B cell (primary cell): ENCODE measurements around the gene GTSF1L. TPM values are rescaled to one million over a fixed set of nuclear protein-coding genes. Genes with fewer than 3 reads are reported as not detected.

Experiments used
- ATAC-seq: fragments of 200-7000 bp; cut with Tn5 transposase; one replicate; pipeline ENCODE4 v1.10.0; 2021; ENCODE audit warnings: low read depth, mild to moderate bottlenecking, moderate number of reproducible peaks, moderate library complexity
- CTCF ChIA-PET: fragments of 350-600 bp; sonication (Branson Sonifier 250); formaldehyde crosslinking; loops from one replicate; lab custom pipeline; 2021; ENCODE audit warnings: antibody characterized with exemption, inconsistent platforms; lab: Charles Lee
- POLR2A ChIA-PET: fragments of 350-600 bp; sonication (Branson Sonifier 250); formaldehyde crosslinking; loops from one replicate; lab custom pipeline; 2021; ENCODE audit warnings: antibody characterized with exemption; lab: Charles Lee
- DNase-seq: peaks from one replicate; pipeline ENCODE4 v3.0.0; 2013
- H2AFZ ChIP-seq: 2 replicates; pipeline ENCODE4 v1.6.1; 2012; ENCODE audit warnings: mild to moderate bottlenecking, low read depth, low read length; ENCODE audit not compliant: insufficient read depth, poor library complexity, severe bottlenecking
- H3K27ac ChIP-seq, 2 donors: 1 replicate in 1 of 2; 2 replicates in 1 of 2; pipeline ENCODE4 v1.5.1; 2012 to 2013; ENCODE audit warnings: low read length in 2 of 2, mild to moderate bottlenecking in 2 of 2, moderate library complexity in 1 of 2
- H3K27me3 ChIP-seq, 4 experiments: fragments of 200-600 bp in 1 of 4; sonication (generic) in 1 of 4; replicated peaks in 1 of 4; 1 replicate in 2 of 4; 2 replicates in 2 of 4; pipeline versions ENCODE4 v1.6.1 to v1.7.0; 2013 to 2016; ENCODE audit warnings: low read length in 3 of 4, mild to moderate bottlenecking in 2 of 4, mixed read lengths in 1 of 4, moderate library complexity in 1 of 4; ENCODE audit not compliant: insufficient read depth in 4 of 4, control insufficient read depth in 3 of 4; ENCODE audit errors: control extremely low read depth in 1 of 4
- H3K36me3 ChIP-seq, 2 experiments: replicated peaks in 1 of 2; 1 replicate in 1 of 2; 2 replicates in 1 of 2; pipeline versions ENCODE4 v1.6.1 to v1.7.1; 2013; ENCODE audit warnings: low read length in 1 of 2; ENCODE audit not compliant: insufficient read depth in 2 of 2, control insufficient read depth in 1 of 2; ENCODE audit errors: control extremely low read depth in 1 of 2, extremely low read depth in 1 of 2
- H3K4me1 ChIP-seq, 2 donors: fragments of 200-600 bp in 1 of 2; sonication (generic) in 1 of 2; 1 replicate in 1 of 2; 2 replicates in 1 of 2; pipeline versions ENCODE4 v1.5.1 to v1.6.1; 2013 to 2017; ENCODE audit warnings: low read length in 2 of 2; ENCODE audit not compliant: control insufficient read depth in 2 of 2, insufficient read depth in 2 of 2
- H3K4me2 ChIP-seq: replicated peaks from 2 replicates; pipeline ENCODE3; 2012; ENCODE audit warnings: mild to moderate bottlenecking, low read depth, low read length; ENCODE audit not compliant: poor library complexity, severe bottlenecking
- H3K4me3 ChIP-seq, 5 experiments: fragments of 200-600 bp in 1 of 5; sonication (generic) in 1 of 5; 1 replicate in 3 of 5; 2 replicates in 2 of 5; pipeline versions ENCODE4 v1.5.1 to v1.7.0; 2011 to 2016; ENCODE audit warnings: low read length in 4 of 5, mild to moderate bottlenecking in 4 of 5, low read depth in 2 of 5, control low read depth in 1 of 5, moderate library complexity in 1 of 5; ENCODE audit not compliant: insufficient read depth in 1 of 5; ENCODE audit errors: control extremely low read depth in 1 of 5, extremely low read depth in 1 of 5
- H3K79me2 ChIP-seq: fragments of 200-600 bp; sonication (generic); one replicate; pipeline ENCODE4 v1.6.0; 2016; ENCODE audit warnings: low read length; ENCODE audit not compliant: control insufficient read depth, insufficient read depth
- H3K9ac ChIP-seq: fragments of 200-600 bp; sonication (generic); 2 replicates; pipeline ENCODE4 v1.6.1; 2017; ENCODE audit warnings: mild to moderate bottlenecking, low read length, moderate library complexity
- H3K9me3 ChIP-seq, 3 donors: one replicate each; pipeline versions ENCODE4 v1.6.1 to v1.7.1; 2013; ENCODE audit warnings: low read length in 2 of 3; ENCODE audit not compliant: control insufficient read depth in 2 of 3, insufficient read depth in 1 of 3; ENCODE audit errors: control extremely low read depth in 1 of 3
- H4K20me1 ChIP-seq: 2 replicates; pipeline ENCODE4 v1.6.0; 2012; ENCODE audit warnings: mild to moderate bottlenecking, low read length; ENCODE audit not compliant: insufficient read depth, control insufficient read depth, poor library complexity, severe bottlenecking
- H3K27ac Mint-ChIP-seq: one replicate; pipeline ENCODE4 v1.8.0; 2021; ENCODE audit warnings: mixed read lengths
- H3K27me3 Mint-ChIP-seq: one replicate; pipeline ENCODE4 v1.8.0; 2021; ENCODE audit warnings: mixed read lengths
- H3K4me1 Mint-ChIP-seq: one replicate; pipeline ENCODE4 v1.8.0; 2021; ENCODE audit warnings: mixed read lengths
- H3K4me3 Mint-ChIP-seq: one replicate; pipeline ENCODE4 v1.8.0; 2021; ENCODE audit warnings: mixed read lengths
- H3K9me3 Mint-ChIP-seq: one replicate; pipeline ENCODE4 v1.8.0; 2022; ENCODE audit warnings: mixed read lengths; ENCODE audit not compliant: insufficient read depth
- EZH2 ChIP-seq: IDR thresholded peaks from 2 replicates; pipeline ENCODE4 v1.6.1; 2012; ENCODE audit warnings: borderline replicate concordance, low read depth, mild to moderate bottlenecking, moderate library complexity, low read length; ENCODE audit not compliant: insufficient read depth, poor library complexity, severe bottlenecking
- WGBS: methylation state at CpG from one replicate; pipeline ENCODE4 v1.1.5; 2013; ENCODE audit warnings: missing lambda C conversion rate; ENCODE audit not compliant: insufficient coverage; 5-methylcytosine and 5-hydroxymethylcytosine counted together
- intact Hi-C: fragments of 100-400 bp; cut with micrococcal nuclease; formaldehyde crosslinking; loops from one replicate; pipeline ENCODE4 v1.10.0; 2022
- polyA plus RNA-seq: library from polyadenylated mRNA; depleted of rRNA; stranded (reverse); fragments of >200 nt; gene quantifications from 2 replicates; pipeline ENCODE4 v1.2.3, GENCODE V29; 2012
- total RNA-seq, 2 donors: library from RNA; stranded (reverse); fragments of 120-200 nt in 1 of 2; gene quantifications; 1 replicate in 1 of 2; 2 replicates in 1 of 2; pipeline versions ENCODE4 v1.2.3 to v1.2.4, GENCODE V29; 2013 to 2022
- TF ChIP-seq, protein P1 (sequence below): fragments of 200-600 bp; IDR thresholded peaks from one replicate; pipeline ENCODE4 v1.8.0; 2022; ENCODE audit warnings: antibody characterized with exemption, mild to moderate bottlenecking

The GTSF1L gene
- total and polyA plus RNA-seq, 2 donors (not counting 1 experiment from before 2014, with no cell fraction given), result 0.84 to 1.5 TPM

DNA sequence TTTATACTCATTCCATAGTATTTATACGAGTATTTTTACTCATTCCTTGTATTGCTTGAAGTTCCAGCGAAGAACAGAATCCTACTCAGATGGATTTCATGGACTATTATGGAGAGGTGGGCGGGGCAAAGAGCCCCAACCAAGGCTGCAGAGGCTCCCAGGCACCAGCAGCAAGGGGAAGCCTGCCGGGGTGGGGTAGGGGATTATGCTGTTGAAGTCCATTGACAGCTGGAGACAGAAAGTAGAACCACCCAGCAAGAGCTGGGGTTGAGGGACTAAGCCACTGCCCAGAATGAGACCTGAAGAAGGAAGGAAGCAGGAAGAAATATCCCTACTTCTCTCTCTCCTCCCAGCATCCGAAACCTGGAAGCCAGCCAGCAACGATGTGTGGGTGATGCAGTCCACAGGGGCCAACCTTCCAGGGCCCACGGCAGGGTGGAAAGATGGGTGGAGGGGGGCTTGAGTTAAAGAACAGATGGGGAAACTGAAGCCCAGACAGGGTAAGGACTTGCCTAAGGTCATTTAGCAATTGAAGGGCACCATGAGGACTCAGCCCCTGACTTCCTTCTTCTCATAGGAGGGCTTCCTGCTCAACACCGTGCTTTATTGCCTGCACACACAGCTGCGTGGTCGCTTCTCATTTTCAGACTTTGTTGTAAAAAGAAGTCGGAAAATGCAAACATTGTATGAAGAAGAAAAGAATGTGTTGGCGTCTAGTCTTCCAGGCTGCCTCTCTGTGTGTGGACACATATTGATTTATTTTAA, 18.3 kb upstream of the GTSF1L start:
- Mint-ChIP-seq H3K27ac (no peak overlapping the region), H3K27me3 (no peaks in the 10 kb centered on the region), H3K4me1 (peaks cover 13% of the 10 kb centered on the region), H3K9me3 (no peaks in the 10 kb centered on the region), H3K4me3 (no peak overlapping the region)
- H3K36me3 ChIP-seq, result no peaks in the 10 kb centered on the region
- DNase-seq (no peak), ATAC-seq (no peak)
- peak overlapping the region; percentile 66 for H2AFZ ChIP-seq
- 38% methylated on average over 6 of the region's 12 CpGs for WGBS
- TF ChIP-seq, protein P1, sequence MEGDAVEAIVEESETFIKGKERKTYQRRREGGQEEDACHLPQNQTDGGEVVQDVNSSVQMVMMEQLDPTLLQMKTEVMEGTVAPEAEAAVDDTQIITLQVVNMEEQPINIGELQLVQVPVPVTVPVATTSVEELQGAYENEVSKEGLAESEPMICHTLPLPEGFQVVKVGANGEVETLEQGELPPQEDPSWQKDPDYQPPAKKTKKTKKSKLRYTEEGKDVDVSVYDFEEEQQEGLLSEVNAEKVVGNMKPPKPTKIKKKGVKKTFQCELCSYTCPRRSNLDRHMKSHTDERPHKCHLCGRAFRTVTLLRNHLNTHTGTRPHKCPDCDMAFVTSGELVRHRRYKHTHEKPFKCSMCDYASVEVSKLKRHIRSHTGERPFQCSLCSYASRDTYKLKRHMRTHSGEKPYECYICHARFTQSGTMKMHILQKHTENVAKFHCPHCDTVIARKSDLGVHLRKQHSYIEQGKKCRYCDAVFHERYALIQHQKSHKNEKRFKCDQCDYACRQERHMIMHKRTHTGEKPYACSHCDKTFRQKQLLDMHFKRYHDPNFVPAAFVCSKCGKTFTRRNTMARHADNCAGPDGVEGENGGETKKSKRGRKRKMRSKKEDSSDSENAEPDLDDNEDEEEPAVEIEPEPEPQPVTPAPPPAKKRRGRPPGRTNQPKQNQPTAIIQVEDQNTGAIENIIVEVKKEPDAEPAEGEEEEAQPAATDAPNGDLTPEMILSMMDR, result no peak
- no peak for TF ChIP-seq EZH2
- peaks cover 15 to 16% of the 10 kb centered on the region in 2 donors for H3K4me1 ChIP-seq
- ChIA-PET CTCF (interaction anchor here (1.1 kb wide), 1 partner anchor 12 kb away, joined by 3 read pairs; no protein-coding TSS in a partner anchor), POLR2A (interaction anchor here (0.7 kb wide), 1 partner anchor 23 kb away, joined by 5 read pairs; no protein-coding TSS in a partner anchor)
- H3K9me3 ChIP-seq, result no peaks in the 10 kb centered on the region
- peak overlapping the region; percentile 54 for H3K4me2 ChIP-seq
- no peak overlapping the region for H3K4me3 ChIP-seq
- intact Hi-C loops, result no loop called here
- H3K27me3 ChIP-seq, result no peaks in the 10 kb centered on the region
- H4K20me1 ChIP-seq, result no peaks in the 10 kb centered on the region
- peak overlapping the region; percentile 15 for H3K9ac ChIP-seq
- H3K27ac ChIP-seq, result no peak overlapping the region
- no peaks in the 10 kb centered on the region for H3K79me2 ChIP-seq

DNA sequence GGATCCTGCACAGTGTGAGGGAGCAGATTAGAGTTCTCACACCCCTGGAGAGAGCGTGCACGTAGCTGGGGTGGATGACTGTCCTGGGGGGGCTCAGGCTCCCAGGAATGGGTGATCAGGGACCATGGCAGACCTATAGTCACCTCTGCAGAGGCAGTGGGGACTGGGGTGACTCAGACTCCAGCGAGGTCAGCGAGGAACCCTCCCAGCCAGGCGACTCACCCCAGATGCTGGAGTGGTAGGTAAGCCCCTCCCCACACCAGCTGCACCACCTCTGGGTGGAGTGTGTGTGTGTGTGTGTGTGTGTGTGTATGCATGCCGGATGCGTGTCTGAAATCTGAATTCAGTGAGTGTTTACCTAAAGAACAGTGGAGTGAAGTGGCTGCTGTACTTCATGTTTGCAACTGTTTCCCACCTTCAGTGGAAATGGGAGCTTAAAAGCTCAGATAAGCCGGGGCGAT, 17.4 kb upstream of the GTSF1L start:
- Histone ChIP-seq H3K4me2 (no peak overlapping the region), H4K20me1 (no peaks in the 10 kb centered on the region), H2AFZ (no peak overlapping the region), H3K79me2 (no peaks in the 10 kb centered on the region), H3K36me3 (no peaks in the 10 kb centered on the region), H3K27me3 (no peaks in the 10 kb centered on the region), H3K9ac (no peak overlapping the region), H3K4me3 (no peak overlapping the region), H3K9me3 (no peaks in the 10 kb centered on the region), H3K4me1 (peaks cover 7 to 8% of the 10 kb centered on the region in 2 donors), H3K27ac (no peak overlapping the region)
- intact Hi-C loops, result no loop called here
- ChIA-PET POLR2A (interaction anchor here (0.7 kb wide), 1 partner anchor 22 kb away, joined by 5 read pairs; no protein-coding TSS in a partner anchor), CTCF (interaction anchor here (0.5 to 1.1 kb wide), 2 partner anchors 11 to 401 kb away, joined by 3 read pairs; no protein-coding TSS in a partner anchor)
- TF ChIP-seq, protein P1, result no peak
- no peak for TF ChIP-seq EZH2
- Mint-ChIP-seq H3K4me1 (peaks cover 8% of the 10 kb centered on the region), H3K9me3 (no peaks in the 10 kb centered on the region), H3K4me3 (no peak overlapping the region), H3K27ac (no peak overlapping the region), H3K27me3 (no peaks in the 10 kb centered on the region)
- WGBS, result 80% methylated on average over 7 of the region's 9 CpGs
- ATAC-seq (no peak), DNase-seq (no peak)
